ENCODE data around the gene DPM3.

DPM3 gene

DNA sequence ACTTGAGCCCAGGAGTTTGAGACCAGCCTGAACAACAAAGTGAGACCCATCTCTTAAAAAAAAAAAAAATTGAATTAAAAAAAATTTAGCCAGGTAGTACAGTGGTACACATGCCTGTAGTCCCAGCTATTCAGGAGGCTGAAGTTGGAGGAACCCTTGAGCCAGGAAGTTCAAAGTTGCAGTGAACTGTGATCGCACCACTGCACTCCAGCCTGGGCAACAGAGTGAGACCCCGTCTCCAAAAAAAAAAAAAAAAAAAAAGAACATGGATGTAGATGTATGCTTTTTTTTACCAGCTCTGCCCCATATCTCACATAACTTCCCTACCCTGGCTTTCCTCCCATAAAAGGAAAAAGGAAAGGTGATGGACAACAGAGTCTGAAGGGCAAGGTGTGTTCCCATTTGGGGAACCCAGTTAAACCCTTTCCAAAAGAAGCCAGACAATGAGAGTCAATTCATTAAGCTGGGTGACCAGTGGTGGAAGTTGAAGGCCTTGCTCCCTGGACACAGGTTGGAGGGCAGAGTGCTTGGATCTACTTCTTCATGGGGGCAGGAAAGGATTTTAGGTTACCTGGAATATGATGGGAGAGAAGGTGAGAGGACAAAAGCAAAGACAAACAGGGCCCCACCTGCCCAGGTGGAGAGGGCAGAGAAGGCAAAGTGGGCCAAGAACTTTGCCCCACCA is 29.9 kb upstream of the DPM3 start:
- no peaks in the 10 kb centered on the region for H3K9me3 ChIP-seq (ENCODE audit: control insufficient read depth, insufficient read depth, low read depth, low read length)
- POLR2A ChIA-PET, result interaction anchor here (1.7 kb wide), 1 partner anchor 24 kb away, joined by 3 read pairs; no protein-coding TSS in a partner anchor
- CTCF ChIA-PET, result interaction anchor here (0.6 to 12.2 kb wide), 13 partner anchors 23 to 1506 kb away, joined by 3 to 439 read pairs (median 4); partner anchors contain the start of gene DPM3
- no peak for TF ChIP-seq ZSCAN30 (tag by site-specific recombination; IDR thresholded peaks at IDR 0.05)
- TF ChIP-seq ZNF596 (tag by site-specific recombination; IDR thresholded peaks at IDR 0.05), result no peak
- TF ChIP-seq ZNF121 (tag by site-specific recombination; IDR thresholded peaks at IDR 0.05), result peak; percentile 64
- no peak for TF ChIP-seq ZNF658 (tag by site-specific recombination; IDR thresholded peaks at IDR 0.05)
- TF ChIP-seq, protein P1, sequence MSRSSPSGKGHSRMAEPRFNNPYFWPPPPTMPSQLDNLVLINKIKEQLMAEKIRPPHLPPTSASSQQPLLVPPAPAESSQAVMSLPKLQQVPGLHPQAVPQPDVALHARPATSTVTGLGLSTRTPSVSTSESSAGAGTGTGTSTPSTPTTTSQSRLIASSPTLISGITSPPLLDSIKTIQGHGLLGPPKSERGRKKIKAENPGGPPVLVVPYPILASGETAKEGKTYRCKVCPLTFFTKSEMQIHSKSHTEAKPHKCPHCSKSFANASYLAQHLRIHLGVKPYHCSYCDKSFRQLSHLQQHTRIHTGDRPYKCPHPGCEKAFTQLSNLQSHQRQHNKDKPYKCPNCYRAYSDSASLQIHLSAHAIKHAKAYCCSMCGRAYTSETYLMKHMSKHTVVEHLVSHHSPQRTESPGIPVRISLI (tag by site-specific recombination; IDR thresholded peaks at IDR 0.05), result peak; percentile 60; the same call in 1 of the 2 replicates
- TF ChIP-seq, protein P2, sequence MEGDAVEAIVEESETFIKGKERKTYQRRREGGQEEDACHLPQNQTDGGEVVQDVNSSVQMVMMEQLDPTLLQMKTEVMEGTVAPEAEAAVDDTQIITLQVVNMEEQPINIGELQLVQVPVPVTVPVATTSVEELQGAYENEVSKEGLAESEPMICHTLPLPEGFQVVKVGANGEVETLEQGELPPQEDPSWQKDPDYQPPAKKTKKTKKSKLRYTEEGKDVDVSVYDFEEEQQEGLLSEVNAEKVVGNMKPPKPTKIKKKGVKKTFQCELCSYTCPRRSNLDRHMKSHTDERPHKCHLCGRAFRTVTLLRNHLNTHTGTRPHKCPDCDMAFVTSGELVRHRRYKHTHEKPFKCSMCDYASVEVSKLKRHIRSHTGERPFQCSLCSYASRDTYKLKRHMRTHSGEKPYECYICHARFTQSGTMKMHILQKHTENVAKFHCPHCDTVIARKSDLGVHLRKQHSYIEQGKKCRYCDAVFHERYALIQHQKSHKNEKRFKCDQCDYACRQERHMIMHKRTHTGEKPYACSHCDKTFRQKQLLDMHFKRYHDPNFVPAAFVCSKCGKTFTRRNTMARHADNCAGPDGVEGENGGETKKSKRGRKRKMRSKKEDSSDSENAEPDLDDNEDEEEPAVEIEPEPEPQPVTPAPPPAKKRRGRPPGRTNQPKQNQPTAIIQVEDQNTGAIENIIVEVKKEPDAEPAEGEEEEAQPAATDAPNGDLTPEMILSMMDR (tag by site-specific recombination; IDR thresholded peaks at IDR 0.05), result no peak
- no peak for TF ChIP-seq ZNF239 (tag by site-specific recombination; IDR thresholded peaks at IDR 0.05)
- TF ChIP-seq ZNF677 (tag by site-specific recombination; IDR thresholded peaks at IDR 0.05), result no peak
- no peaks in the 10 kb centered on the region; the same call in 1 of the 2 replicates for H3K4me1 ChIP-seq (ENCODE audit: control insufficient read depth, insufficient read depth, low read length)
- no peak overlapping the region for H3K27ac ChIP-seq (ENCODE audit: extremely low read depth, low read depth, low read length)
- H3K36me3 ChIP-seq (ENCODE audit: control insufficient read depth in 2 of 2, insufficient read depth in 1 of 2, low read length in 2 of 2), result peaks cover 5 to 31% of the 10 kb centered on the region in 2 experiments; a peak in 2 of 3 replicates
- H3K4me3 ChIP-seq (ENCODE audit: low read depth, low read length), result no peak overlapping the region

DNA sequence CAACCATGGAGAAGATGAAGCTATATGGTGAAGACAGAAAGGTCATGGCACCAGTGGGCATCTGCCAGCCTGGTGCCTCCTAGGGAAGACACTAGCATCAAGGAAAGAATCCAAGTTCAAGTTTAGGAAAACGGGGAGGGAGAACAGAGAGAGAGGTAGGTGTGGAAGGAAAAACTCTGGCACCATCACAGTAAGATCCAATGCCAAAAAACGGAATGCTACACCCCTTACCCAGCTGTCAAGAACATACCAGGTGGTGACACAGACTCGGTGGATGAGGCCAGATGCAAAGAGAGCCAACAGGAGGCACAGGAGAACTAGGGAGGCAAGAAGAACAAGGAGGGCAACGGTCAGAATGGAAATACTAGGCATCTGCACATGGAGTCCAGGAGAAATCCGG is 29.2 kb upstream of the DPM3 start:
- Histone ChIP-seq H3K4me3 (ENCODE audit: low read depth, low read length) (no peak overlapping the region), H3K36me3 (ENCODE audit: control insufficient read depth in 2 of 2, insufficient read depth in 1 of 2, low read length in 2 of 2) (peaks cover 5 to 31% of the 10 kb centered on the region in 2 experiments; a peak in 2 of 3 replicates), H3K4me1 (ENCODE audit: control insufficient read depth, insufficient read depth, low read length) (no peaks in the 10 kb centered on the region; the same call in 1 of the 2 replicates), H3K27ac (ENCODE audit: extremely low read depth, low read depth, low read length) (no peak overlapping the region), H3K9me3 (ENCODE audit: control insufficient read depth, insufficient read depth, low read depth, low read length) (no peaks in the 10 kb centered on the region)
- CTCF ChIA-PET, result interaction anchor here (0.6 to 12.2 kb wide), 14 partner anchors 10 to 151 kb away, joined by 3 to 439 read pairs (median 4); partner anchors contain the start of gene RUSC1
- POLR2A ChIA-PET, result no interaction called here
- TF ChIP-seq TRIM28 (IDR thresholded peaks at IDR 0.05; ENCODE audit: borderline replicate concordance, low read length), result no peak
- TF ChIP-seq SCRT1 (tag by site-specific recombination; IDR thresholded peaks at IDR 0.05; ENCODE audit: borderline replicate concordance), result no peak
- no peak for TF ChIP-seq ZNF514 (tag by site-specific recombination; IDR thresholded peaks at IDR 0.05)
- no peak for TF ChIP-seq ZNF791 (tag by site-specific recombination; IDR thresholded peaks at IDR 0.05)
- no peak for TF ChIP-seq ZNF621 (tag by site-specific recombination; IDR thresholded peaks at IDR 0.05)
- TF ChIP-seq MEIS1 (CRISPR knock-in tag; IDR thresholded peaks at IDR 0.05; ENCODE audit: borderline replicate concordance), result no peak
- TF ChIP-seq TCF7L2 (IDR thresholded peaks at IDR 0.05; ENCODE audit: borderline replicate concordance, low read depth, low read length), result no peak
- no peak for TF ChIP-seq ZNF37A (tag by site-specific recombination; IDR thresholded peaks at IDR 0.05)
- TF ChIP-seq ZXDB (tag by site-specific recombination; IDR thresholded peaks at IDR 0.05), result no peak
- TF ChIP-seq ZNF354C (tag by site-specific recombination; IDR thresholded peaks at IDR 0.05; ENCODE audit: borderline replicate concordance, low read depth), result no peak
